ENCODE data around the gene UFM1.

- TF ChIP-seq CTCF (IDR thresholded peaks at IDR 0.05) (no peak), EP300 (IDR thresholded peaks at IDR 0.05) (no peak)
These were observed 726 bp upstream of the UFM1 start for GRCh38 chr13:38348861-38349389.

Measured in ovary (tissue), 3 donors.